HG03442 (cell line): ENCODE data around the gene KCNJ8.
"Not testable (repeated sequence)": the region's sequence is repeated elsewhere in the genome, so short reads cannot be mapped to it uniquely, and the experiment has no call there.

Experiments
- ATAC-seq: cut with Tn5 transposase; IDR thresholded peaks from one replicate; pipeline ENCODE4 v1.9.1; 2021; ENCODE audit warnings: mild to moderate bottlenecking, moderate library complexity; ENCODE audit not compliant: unreplicated experiment

Gene KCNJ8

DNA sequence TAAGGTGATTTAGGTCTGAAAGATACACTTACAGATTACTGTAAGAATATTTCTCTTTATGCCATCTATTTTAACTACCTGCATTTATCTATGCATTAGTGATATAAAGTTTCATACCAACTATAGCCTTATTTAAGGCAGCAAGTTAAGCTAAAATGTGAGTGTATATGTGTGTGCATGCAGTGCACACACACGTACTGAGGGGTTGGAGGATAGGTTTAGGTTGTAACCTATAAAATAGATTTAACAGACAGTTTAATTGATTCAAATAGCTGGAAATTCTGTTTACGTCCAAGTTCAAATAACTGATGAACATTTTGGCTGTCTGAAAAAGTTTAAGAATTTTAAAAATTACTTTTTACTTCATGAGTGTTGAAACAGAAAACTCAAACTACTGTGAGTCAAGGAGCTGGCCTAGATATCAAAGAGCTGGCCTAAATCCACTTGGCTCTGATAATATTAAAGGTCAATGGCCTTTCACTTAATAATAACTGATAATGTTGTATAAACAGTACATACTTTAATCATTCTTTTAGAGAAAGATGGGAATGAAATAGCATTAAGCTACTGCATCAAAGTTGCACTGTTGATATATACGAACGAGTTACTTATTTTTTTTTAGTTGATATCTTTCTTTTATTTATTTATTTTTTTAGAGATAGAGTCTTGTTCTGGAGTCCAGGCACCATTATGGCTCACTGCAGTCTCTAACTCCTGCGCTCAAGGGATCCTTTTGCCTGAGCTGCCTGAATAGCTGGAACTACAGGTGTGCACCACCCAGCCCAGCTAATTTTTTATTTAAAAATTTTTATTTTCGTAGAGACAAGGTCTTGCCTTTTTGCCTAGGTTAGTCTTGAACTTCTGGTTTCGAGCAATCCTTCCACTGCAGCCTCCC lies 13.8 kb upstream of the KCNJ8 start:
- no peak for ATAC-seq

DNA sequence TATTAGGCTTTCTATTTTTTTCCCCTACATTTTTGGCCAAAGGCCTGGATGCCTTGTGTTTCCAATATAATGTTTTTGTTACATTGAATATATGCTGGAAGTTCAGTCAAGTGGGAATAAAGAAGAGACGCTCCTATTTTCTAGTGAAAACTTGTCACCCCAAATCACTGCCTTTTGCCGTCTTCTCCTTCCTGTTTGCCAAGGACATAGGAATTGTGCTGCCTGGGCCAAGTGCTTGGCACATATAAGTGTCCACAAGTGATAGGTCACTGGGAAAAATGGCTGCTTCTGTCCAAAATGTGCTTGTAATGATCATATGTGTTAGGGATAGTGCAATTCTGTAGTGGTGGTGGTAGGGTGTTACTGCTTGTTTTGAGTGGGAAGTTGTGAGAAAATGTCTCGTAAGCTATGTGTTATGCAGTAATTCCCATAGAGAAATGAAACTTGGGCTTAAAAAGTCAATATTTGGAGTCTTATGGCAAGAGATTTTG lies 11.6 kb upstream of the KCNJ8 start:
- no peak for ATAC-seq

DNA sequence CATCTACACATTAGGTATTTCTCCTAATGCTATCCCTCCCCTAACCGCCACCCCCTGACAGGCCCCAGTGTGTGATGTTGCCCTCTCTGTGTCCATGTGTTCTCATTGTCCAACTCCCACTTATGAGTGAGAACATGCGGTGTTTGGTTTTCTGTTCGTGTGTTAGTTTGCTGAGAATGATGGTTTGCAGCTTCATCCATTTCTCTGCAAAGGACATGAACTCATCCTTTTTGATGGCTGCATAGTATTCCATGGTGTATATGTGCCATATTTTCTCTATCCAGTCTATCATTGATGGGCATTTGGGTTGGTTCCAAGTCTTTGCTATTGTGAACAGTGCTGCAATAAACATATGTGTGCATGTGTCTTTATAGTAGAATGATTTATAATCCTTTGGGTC lies 8.2 kb upstream of the KCNJ8 start:
- not testable (repeated sequence) for ATAC-seq

DNA sequence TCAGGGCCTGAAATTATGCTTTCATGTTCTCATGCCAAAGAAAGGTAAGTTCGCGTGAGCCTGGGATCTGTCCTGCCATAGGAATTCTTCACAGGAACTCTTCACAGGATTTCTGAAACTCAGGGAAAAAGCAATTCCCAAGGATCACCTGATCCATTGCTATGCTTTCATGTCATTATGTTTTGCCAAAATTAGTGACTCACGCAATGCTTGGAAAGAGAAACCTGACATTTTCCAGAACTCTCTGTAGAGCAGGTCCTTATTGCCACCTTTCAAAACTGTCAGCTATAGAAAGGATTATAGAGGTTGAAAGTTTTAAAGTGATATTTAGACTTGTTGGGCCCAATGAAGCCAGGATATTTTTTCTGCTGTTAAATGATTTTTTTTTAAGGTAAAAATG lies 6.3 kb upstream of the KCNJ8 start:
- no peak for ATAC-seq

DNA sequence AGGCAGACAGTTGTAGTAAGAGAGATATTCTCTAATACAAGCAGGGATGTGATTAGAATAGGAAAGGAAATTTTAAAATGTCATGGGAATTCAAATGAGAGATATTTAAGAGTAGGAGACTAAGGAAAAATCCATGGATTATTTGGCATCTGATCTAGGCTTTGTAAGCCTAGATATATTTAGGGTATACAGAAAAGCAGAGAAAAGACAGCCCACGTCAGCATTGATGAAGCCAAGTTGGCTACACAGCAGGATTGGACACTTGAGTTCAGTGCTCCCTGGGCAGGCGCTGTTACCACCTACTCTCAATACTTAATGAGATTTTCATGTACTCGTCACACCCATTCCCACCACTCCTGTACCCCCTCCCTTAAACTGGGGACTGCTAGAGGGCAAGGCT lies 1.7 kb upstream of the KCNJ8 start:
- no peak for ATAC-seq

DNA sequence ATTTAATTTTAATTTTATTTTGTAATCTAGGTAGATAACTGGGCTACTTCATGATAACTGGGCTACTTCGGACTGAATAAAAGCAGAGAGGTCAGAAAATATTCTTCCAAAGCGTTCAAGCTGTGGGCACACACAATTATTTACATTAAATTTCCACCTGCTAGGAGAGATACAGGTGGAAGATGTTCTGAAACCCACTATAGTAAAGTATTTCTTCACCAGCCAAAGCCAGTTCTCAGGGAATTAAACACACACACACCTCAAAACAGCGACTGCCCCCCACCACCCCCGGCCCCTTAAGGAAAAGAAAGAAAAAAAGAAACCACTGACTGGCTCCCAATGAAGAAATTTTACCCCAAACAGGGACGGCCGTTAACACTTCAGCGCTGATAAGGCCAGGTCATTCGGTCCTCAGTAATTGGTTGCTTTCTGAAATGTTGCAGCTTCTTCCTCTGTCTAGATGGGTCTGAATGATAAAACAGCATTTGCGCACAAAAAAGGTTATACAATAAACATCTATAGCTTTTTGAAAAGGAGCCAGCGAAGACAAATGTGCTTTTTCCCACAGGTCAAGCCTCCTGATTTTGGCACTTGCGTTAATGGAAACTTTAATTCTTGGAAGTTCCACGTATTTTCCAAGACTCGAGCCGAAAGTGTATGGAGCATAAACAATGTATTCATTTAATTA lies 771 bp upstream of the KCNJ8 start:
- no peak for ATAC-seq

DNA sequence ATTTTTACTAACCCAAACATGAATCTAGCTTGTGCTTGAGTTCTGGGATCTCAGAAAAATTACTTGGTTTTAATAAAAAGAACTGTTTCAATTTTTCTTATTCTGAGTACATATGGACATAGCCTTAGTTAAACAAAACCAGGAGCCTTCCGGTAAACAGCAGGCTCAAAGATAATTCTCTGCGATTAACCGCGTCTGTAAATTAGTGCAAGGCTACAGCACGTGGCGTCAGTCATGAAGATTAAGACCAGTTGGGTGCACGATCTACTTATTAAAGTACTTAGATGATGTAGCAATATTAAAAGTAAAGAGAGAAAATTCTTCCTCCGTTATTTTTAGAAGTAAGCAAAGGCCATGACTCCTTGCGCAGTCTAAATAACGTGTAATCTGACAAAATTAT lies 700 bp downstream of the KCNJ8 start:
- ATAC-seq = no peak

DNA sequence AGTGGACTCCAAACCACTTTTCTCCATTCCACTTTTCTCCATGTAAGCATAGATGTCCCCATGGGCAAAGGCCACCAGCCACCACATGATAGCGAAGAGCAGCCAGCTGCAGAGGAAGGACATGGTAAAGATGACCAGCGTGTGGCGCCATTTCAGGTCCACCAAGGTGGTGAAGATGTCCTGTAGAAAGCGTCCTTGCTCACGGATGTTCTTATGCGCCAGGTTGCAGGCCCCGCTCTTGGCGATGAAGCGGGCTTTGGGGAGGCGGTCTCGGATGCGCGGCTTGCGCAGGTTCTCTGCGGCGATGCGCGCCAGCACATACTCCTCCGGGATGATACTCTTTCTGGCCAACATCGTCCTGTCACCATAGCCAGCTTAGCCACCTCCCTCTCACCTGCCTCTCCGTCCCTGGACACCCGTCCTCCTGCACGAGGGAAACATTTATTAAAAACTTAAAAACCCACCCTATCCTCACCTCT lies 1.2 kb downstream of the KCNJ8 start:
- no peak for ATAC-seq

DNA sequence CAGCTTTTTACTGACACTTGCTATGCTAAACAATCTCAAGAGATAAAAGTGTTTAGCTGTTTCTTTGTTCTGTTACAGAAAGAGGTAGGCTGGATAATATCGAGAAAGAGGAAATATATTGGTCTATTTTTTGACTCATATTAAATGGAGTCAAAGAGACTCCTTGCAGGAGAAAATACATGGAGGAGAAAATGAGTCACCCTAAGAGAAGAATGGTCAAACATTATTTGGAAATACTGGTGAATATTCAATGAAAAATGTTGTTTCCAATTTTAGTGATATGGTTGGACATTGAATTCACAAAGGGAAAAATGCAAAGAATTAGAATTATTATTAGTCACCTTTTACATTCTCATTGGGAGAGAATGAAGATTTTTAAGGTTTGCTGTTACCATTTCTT lies 3.2 kb downstream of the KCNJ8 start:
- ATAC-seq = no peak

DNA sequence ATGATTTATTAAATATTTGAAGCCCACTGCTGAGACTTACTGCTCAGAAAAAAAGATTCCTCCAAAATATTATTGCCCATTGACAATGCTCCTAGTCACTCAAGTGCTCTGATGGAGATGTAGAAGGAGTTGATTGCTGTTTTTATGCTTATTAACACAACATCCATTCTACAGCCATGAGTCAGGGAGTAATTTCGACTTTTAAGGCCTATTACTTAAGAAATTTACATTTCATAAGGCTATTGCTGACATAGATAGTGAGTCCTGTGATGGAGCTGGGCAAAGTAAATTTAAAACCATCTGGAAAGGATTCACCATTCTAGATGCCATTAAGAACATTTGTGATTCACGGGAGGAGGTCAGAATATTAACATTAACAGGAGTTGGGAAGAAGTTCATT lies 5.2 kb downstream of the KCNJ8 start:
- no peak for ATAC-seq

DNA sequence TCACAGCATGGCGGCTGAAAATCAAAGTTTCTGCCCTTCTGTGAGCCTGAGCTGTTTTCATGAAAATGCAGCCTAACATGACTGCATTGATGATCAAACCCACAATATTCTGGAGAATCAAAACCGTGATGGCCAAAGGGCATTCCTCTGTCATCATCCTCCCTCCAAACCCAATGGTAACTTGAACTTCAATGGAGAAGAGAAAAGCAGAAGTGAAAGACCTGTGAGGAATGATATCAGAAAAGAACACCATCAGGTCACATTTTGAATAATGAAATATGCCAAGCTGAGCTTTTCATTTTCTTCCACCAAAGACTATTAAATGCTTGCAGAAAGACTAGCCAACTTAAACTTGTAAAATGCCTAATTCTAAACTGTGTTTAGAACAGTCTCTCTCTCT lies 8.1 kb downstream of the KCNJ8 start:
- ATAC-seq = no peak

DNA sequence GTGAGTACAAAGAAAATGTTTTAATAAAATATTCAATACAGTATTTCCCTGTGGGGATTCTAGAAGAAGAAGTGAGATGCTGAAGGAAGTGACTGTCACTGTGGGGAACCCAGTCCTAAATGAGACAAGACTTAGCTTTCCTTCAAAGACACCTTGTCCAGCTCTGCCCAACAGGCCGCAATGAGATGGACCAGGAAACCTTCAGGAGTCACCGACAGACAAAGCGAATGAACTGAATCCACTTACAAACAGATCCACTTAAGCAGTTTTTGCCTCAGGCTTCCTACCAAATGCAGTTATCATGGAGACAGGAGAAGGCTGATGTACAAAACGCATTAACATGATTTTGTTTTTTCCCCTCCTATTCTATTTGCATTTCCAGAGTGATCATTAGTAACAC lies 9.6 kb downstream of the KCNJ8 start:
- ATAC-seq = no peak

DNA sequence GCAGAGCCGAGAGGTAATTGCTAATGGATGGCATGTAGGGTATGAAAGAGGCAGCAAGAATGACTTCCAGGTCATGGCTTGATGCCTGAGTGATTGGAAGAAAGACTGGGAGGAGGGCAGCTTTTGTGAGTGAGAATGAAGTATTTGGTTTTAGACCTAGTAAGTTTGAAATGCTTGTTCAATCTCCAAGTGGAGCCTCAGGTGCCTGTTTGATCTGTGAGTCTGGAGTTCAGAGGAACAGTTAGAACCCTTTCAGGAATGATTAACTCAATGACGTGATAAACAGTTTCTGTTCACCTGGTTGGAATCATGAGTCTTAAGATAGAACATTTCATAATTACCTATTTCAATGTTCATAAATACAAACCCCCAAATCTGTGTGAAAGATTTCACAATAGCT lies 10.4 kb downstream of the KCNJ8 start:
- no peak for ATAC-seq

DNA sequence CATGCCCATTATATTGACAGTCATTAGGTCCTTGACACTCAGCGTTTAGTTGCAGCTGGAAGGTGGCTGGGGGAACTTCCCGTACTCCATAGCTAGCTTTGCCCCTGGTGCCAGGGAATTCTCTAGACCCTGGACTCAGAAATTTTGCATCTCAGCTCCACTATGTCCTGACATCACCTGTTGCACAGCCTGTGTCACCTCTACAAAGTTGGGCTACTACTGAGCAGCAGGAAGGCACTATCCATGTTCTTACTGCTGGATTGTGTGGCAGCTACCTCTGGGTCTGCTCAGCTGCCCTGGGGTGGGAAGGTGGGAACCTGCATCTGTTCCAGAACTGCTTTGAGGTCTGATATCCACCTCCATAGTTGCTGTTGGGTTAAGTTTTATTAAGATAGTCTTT lies 11.0 kb downstream of the KCNJ8 start:
- no peak for ATAC-seq

DNA sequence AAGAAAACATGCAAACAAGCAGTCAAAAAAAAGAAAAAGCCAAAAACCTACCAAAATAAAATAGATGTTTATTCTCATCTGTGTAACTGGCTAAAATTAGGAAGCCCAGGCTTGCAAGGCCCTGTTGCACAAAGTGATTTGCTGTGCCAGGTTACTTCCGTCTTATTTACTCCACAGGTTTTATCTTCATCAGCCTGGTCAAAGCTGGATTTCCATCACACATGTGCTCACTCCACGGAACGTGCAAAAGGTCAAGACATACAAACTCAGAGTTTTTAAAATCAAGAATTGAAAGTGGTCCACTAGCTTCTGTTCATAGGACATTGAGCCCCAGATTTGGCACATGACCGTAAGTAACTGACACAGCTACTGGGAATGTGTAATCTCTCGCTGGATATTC lies 14.8 kb downstream of the KCNJ8 start:
- ATAC-seq = no peak

DNA sequence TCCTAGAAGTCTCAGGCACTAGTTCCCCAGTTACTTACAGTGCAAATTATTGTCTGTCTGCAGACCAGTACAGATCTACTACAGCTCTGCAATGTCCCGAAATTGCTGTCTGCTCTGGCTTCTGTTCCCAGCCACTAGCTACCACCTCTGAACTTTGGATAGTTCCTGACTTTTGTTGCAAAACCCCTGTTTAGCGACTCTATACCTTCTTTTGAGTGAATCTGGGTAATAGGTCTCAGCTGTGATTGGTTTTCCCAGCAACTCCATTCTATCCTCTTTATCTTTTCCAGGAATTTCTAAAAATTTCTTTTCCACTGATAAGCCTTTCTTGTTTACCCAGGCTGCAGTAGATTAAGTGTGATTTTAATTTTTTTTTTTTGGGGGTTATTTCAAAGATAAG lies 16.8 kb downstream of the KCNJ8 start:
- no peak for ATAC-seq

DNA sequence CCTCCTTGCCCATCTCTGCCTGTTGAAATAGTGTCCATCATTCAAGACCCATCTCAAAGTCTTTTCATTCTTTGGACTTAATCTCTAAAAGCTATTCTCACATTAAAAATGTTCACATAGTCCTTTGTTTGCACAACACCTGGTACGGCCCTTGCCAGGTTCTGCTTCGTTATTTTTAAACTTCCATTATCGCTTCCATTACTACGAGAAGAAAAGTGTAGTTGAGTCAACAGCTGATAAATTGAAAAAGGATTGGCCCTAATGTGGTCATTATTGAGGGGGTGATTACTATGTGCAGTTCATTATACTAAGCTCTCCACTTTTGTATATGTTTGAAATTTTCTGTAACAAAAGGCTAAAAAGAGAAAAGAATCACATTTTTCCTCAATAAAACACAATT lies 17.8 kb downstream of the KCNJ8 start:
- ATAC-seq = no peak

DNA sequence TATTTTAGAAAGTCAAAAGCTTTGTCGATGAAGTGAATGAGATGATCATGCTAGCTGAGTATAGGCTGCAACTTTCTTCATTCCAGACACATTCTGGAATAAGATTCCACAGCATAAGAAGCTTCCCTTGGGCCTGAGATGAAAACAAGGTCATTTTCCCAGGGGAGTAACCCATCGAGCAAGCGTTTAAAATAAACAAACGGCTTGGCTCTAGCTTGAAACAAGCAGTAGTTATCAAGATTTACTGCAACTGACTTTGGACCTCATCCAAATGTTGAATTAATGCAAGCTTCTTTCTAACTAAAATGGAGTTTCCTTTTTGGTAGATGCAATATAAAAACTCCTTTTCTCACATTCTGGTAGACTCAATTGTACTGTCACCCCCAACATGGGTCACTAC lies 23.0 kb downstream of the KCNJ8 start:
- no peak for ATAC-seq

DNA sequence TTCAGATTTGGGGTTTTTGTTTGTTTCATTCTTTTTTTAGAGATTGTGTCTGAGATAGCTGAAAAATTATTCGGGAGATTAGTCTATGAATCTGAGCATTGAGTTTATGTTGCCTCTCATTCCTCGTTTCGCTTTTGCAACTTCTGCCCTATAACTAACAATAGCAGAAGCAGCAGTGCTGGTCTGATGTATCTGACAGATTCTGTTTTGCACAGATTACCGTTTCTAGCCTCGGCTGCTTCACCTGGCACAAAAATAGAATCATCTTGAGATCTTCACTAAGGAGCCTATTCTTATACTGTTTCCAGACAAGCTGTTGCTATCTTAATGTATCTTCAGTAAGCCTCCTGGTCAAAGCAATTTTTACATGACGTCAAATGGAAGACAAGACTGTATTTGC lies 29.2 kb downstream of the KCNJ8 start:
- ATAC-seq = no peak

DNA sequence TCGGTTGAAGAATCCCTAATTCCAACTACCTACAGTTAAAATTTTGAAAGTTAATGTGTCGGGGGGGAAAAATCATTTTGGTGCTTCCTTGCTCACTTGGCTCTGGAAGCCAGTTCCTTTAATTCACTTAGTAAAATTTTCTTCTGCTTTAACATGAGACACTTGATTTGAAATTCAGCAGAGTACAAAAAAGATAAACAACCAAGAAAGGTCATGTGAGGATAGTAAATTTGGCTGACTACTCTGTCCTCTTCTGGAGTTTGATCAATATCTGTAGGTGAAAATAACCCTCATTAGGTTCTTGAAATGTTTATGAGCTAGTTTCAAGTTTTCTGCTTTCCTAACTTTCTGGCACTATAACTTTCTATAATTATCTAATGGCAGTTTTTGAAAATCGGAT lies 43.4 kb downstream of the KCNJ8 start:
- ATAC-seq = no peak

DNA sequence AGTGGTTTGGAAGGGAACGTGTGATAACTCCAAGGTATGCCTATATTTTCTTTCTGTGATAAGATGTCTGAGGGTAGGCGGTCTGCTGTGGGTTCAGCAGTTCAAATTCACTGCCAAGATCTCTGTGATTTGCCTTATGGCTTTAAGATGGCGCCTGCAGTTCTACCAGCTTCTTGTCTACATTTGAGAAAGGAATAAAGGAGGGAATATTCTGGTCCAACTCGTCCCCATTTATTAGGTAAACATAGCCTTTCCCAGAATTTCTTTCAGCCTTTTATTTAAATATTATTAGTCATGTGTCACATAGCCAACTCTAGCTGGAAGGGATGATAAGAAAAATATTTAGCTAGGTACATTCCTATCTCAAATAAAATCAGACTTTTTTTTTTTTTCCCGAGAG lies 48.8 kb downstream of the KCNJ8 start:
- no peak for ATAC-seq

DNA sequence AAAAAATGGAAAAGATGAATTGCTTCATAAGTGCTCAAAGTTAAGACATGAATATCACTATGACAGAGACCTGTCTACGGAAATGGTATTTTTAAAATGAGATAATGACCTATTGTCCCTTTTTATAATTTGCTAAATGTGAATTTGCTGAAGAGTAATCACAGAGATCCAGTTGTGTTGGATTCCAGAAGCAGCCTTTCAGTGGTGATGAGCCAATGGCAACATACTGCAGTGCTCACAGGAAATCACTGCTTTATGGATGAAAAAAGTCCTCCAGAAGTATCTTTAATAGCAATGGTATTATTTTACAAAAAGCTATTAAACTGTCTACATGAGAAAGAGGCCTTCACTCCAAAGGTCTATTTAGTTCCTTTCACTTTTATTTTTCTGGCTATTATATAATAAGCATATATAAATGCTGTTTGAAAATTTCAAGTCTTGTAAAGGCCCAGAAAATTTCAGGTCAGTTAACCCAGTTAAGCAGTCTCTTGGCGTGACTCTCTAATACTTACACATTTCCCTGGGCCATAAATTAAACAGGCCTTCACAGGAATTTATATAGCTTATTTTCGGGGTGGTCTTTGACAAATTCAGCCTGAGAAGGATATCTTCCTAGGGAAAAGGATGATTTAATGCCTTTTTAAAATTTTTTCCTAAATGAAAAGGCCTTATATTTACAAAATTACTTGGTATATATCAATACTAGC lies 55.4 kb downstream of the KCNJ8 start:
- ATAC-seq = no peak
